ENCODE data around the gene PDCD1. TPM values are rescaled to one million over a fixed set of nuclear protein-coding genes. Genes with fewer than 3 reads are reported as not detected.

PDCD1 gene
- total and polyA plus RNA-seq, 10 of the 15 experiments (the other 5 are each of a cell fraction or from before 2014, with no cell fraction given), result 0.62 to 6.4 (median 2.9) TPM; not detected in 2

GRCh38 chr2:241818943-241819270 lies 39.8 kb downstream of the PDCD1 start:
- CTCF ChIA-PET, result no interaction called here
- ATAC-seq (no peak), FAIRE-seq (no peak), DNase-seq (ENCODE audit: low read depth, low spot score) (no peak)
- Histone ChIP-seq H3K4me3 (no peak overlapping the region), H3K27ac (ENCODE audit: control insufficient read depth, insufficient read depth) (no peak overlapping the region), H2AFZ (ENCODE audit: control insufficient read depth, low read depth, low read length) (no peak overlapping the region), H3K27me3 (replicated peaks in 1 of 2; ENCODE audit: control insufficient read depth in 2 of 2, insufficient read depth in 2 of 2, low read length in 1 of 2) (no peaks in the 10 kb centered on the region), H3K36me3 (ENCODE audit: control insufficient read depth in 2 of 2, insufficient read depth in 2 of 2, low read length in 1 of 2) (no peaks in the 10 kb centered on the region), H3K4me2 (ENCODE audit: control insufficient read depth, insufficient read depth) (no peak overlapping the region), H3K9ac (ENCODE audit: control insufficient read depth, insufficient read depth, low read length) (no peak overlapping the region), H3K9me3 (replicated peaks; ENCODE audit: control insufficient read depth, insufficient read depth, low read length) (no peaks in the 10 kb centered on the region; the same call in 2 of the 3 replicates), H4K20me1 (ENCODE audit: control insufficient read depth, insufficient read depth) (no peaks in the 10 kb centered on the region), H3K4me1 (ENCODE audit: control insufficient read depth, insufficient read depth, low read length) (peaks cover 4% of the 10 kb centered on the region), H3K79me2 (ENCODE audit: control insufficient read depth, insufficient read depth, low read length) (no peaks in the 10 kb centered on the region)
- in situ Hi-C loops (cut with MboI), result no loop called here
- no peak for TF ChIP-seq NRF1 (conservative IDR thresholded peaks at IDR 0.05; ENCODE audit: low read depth, low read length)
- no peak for TF ChIP-seq POU2F2 (IDR thresholded peaks at IDR 0.05; ENCODE audit: borderline replicate concordance, low read depth, low read length)
- TF ChIP-seq EGR1 (IDR thresholded peaks at IDR 0.05; ENCODE audit: borderline replicate concordance in 1 of 2, low read depth in 2 of 2, low read length in 2 of 2), result no peak
- no peak for TF ChIP-seq SMAD1 (IDR thresholded peaks at IDR 0.05; ENCODE audit: low read depth, partially characterized antibody)
- TF ChIP-seq EP300 (IDR thresholded peaks at IDR 0.05; ENCODE audit: borderline replicate concordance in 1 of 2, control insufficient read depth in 1 of 2, low read depth in 2 of 2, low read length in 2 of 2), result no peak
- TF ChIP-seq RAD51 (IDR thresholded peaks at IDR 0.05), result 0 out of 2 replicates have a peak, but pooled peaks have one; percentile 21
- no peak for TF ChIP-seq USF1 (IDR thresholded peaks at IDR 0.05; ENCODE audit: borderline replicate concordance, extremely low read length, insufficient read depth, low read depth, low read length)
- TF ChIP-seq ZSCAN29 (IDR thresholded peaks at IDR 0.05), result no peak
- no peak for TF ChIP-seq BCLAF1 (IDR thresholded peaks at IDR 0.05)
- TF ChIP-seq BHLHE40 (IDR thresholded peaks at IDR 0.05; ENCODE audit: borderline replicate concordance in 1 of 2, low read depth in 2 of 2, low read length in 1 of 2), result peak in 1 of 2 experiments; percentile 60; a peak in 2 of 4 replicates
- TF ChIP-seq ATF3 (IDR thresholded peaks at IDR 0.05; ENCODE audit: borderline replicate concordance, extremely low read depth, low read depth, low read length), result no peak
- no TSS peak for BruUV-seq (replicated peaks)
- intact Hi-C loops (cut with micrococcal nuclease; ENCODE audit: unreplicated experiment), result no loop called here
- RAD21 ChIA-PET (ENCODE audit: unreplicated experiment), result no interaction called here
- SMC1A ChIA-PET (ENCODE audit: uncharacterized antibody, unreplicated experiment), result no interaction called here
- POLR2A ChIA-PET, result no interaction called here
- WGBS (ENCODE audit: insufficient coverage, insufficient replicate concordance, low lambda C conversion rate, missing lambda C conversion rate), result 82% methylated on average over 10 of the region's 10 CpGs
